Uterus (tissue), 2 donors: ENCODE data around the gene ID1.

Experiments used
- CTCF ChIP-seq, 4 experiments: fragments of 200-600 bp in 2 of 4; fragments of 450-650 bp in 2 of 4; sonication (generic) in 2 of 4; IDR thresholded peaks; one replicate each; pipeline ENCODE4 v1.5.1; 2016 to 2019; ENCODE audit warnings: antibody characterized with exemption in 4 of 4, mild to moderate bottlenecking in 2 of 4, moderate library complexity in 1 of 4
- POLR2A ChIP-seq, 2 donors: fragments of 450-650 bp; IDR thresholded peaks; one replicate each; pipeline ENCODE4 v1.6.1; 2016; ENCODE audit warnings: antibody characterized with exemption in 2 of 2, mild to moderate bottlenecking in 1 of 2, moderate library complexity in 1 of 2

DNA sequence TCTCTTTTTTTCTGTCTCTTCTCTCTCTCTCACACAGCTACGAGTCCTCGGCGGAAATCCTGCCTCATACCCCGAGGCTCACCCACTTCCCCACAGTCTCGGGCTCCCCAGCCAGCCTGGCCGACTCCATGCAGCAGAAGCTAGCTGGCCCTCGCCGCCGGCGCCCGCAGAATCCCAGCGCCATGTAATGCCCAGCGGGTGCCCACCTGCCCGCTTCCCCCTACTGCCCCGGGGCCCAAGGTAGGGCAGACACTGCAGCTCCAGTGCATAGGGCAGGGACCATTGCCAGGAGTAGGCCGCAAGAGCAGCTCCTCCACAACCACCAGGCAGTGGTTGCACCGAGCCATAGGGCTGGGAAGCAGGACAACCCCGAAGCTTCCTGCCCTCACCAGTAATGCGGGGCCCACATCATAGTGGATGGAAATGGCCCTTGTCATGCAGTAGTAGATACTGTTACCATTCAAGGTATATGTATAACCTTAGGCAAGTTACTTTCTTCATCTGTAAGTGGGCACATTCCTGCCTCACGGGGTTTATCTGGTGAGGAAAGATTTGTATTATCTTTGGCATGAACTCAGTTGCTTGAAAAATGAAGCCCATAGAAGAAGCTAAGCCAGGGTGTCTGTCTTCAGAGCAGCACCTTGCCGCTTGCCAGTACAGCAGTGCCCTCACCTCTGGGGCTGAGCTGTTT is 36.9 kb upstream of the ID1 start:
- TF ChIP-seq POLR2A (IDR thresholded peaks at IDR 0.05), result no peak
- TF ChIP-seq CTCF (IDR thresholded peaks at IDR 0.05), result no peak
